Measurements from ENCODE around the gene MRNIP. TPM values are rescaled to one million over a fixed set of nuclear protein-coding genes. Genes with fewer than 3 reads are reported as not detected.

Gene MRNIP
- total and polyA plus RNA-seq, 8 donors, result 8.0 to 46.0 (median 27.1) TPM

GRCh38 chr5:179795863-179796833, 62.5 kb downstream of the MRNIP start:
- Histone ChIP-seq H3K27ac (peak overlapping the region; percentile 84 to 91 (median 89)), H3K4me1 (peaks cover 38 to 65% (median 56%) of the 10 kb centered on the region in 4 donors), H3K27me3 (no peaks in the 10 kb centered on the region), H3K4me3 (peak overlapping the region; percentile 64 to 75 (median 68)), H3K36me3 (peaks cover 40 to 46% (median 43%) of the 10 kb centered on the region in 4 donors), H3K9me3 (no peaks in the 10 kb centered on the region)
- peak in 1 of 3 donors; percentile 55 for TF ChIP-seq POLR2AphosphoS5 (IDR thresholded peaks at IDR 0.05)
- no peak for TF ChIP-seq POLR2A (IDR thresholded peaks at IDR 0.05)
- no peak for TF ChIP-seq EP300 (IDR thresholded peaks at IDR 0.05)
- peak in 5 of 7 experiments; percentile 28 to 91 (median 69) for TF ChIP-seq CTCF (IDR thresholded peaks at IDR 0.05)
- 0 to 3% (median 3%) methylated on average over 54 to 113 of the region's 113 CpGs for WGBS, 5 donors
- peak; percentile 87 to 96 for DNase-seq
- intact Hi-C loops (cut with DNase I; ENCODE audit: low total_unique reads), result no loop called here

- Histone ChIP-seq H3K4me1 (peaks cover 38 to 62% (median 55%) of the 10 kb centered on the region in 4 donors), H3K27me3 (no peaks in the 10 kb centered on the region), H3K9me3 (no peaks in the 10 kb centered on the region), H3K4me3 (peak overlapping the region; percentile 64 to 75 (median 68)), H3K27ac (peak overlapping the region; percentile 84 to 91 (median 89)), H3K36me3 (peaks cover 32 to 37% (median 34%) of the 10 kb centered on the region in 4 donors)
- no peak for TF ChIP-seq POLR2A (IDR thresholded peaks at IDR 0.05)
- no peak for TF ChIP-seq POLR2AphosphoS5 (IDR thresholded peaks at IDR 0.05)
- TF ChIP-seq CTCF (IDR thresholded peaks at IDR 0.05), result no peak
- TF ChIP-seq EP300 (IDR thresholded peaks at IDR 0.05), result no peak
- DNase-seq, result peak; percentile 31 to 65
- intact Hi-C loops (cut with DNase I; ENCODE audit: low total_unique reads), result no loop called here
- 4 to 34% (median 6%) methylated on average over 6 to 53 of the region's 53 CpGs for WGBS, 5 donors
These were observed 63.4 kb downstream of the MRNIP start for GRCh38 chr5:179795049-179795862.

- H3K4me3 ChIP-seq, result peak overlapping the region; percentile 3 to 75 (median 66)
- no peak for TF ChIP-seq POLR2A (IDR thresholded peaks at IDR 0.05)
- peaks cover 25 to 30% (median 28%) of the 10 kb centered on the region in 4 donors for H3K36me3 ChIP-seq
- DNase-seq, result no peak
- 85 to 100% (median 90%) methylated on average over 2 to 3 of the region's 3 CpGs for WGBS, 5 donors
- intact Hi-C loops (cut with DNase I; ENCODE audit: low total_unique reads), result no loop called here
- H3K4me1 ChIP-seq, result peaks cover 38 to 62% (median 55%) of the 10 kb centered on the region in 4 donors
- H3K27ac ChIP-seq, result peak overlapping the region in 4 of 5 donors; percentile 70 to 91 (median 88)
- H3K27me3 ChIP-seq, result no peaks in the 10 kb centered on the region
- no peaks in the 10 kb centered on the region for H3K9me3 ChIP-seq
These were observed 64.0 kb downstream of the MRNIP start for GRCh38 chr5:179794575-179794974.

GRCh38 chr5:179794171-179794570, 64.4 kb downstream of the MRNIP start:
- Histone ChIP-seq H3K36me3 (peaks cover 21 to 26% (median 24%) of the 10 kb centered on the region in 4 donors), H3K27me3 (no peaks in the 10 kb centered on the region), H3K9me3 (no peaks in the 10 kb centered on the region), H3K4me1 (peaks cover 38 to 62% (median 55%) of the 10 kb centered on the region in 4 donors), H3K4me3 (peak overlapping the region; percentile 3 to 75 (median 40)), H3K27ac (peak overlapping the region; percentile 20 to 91 (median 80))
- TF ChIP-seq EP300 (IDR thresholded peaks at IDR 0.05) (no peak), POLR2AphosphoS5 (IDR thresholded peaks at IDR 0.05) (no peak), CTCF (IDR thresholded peaks at IDR 0.05) (no peak), POLR2A (IDR thresholded peaks at IDR 0.05) (no peak)
- DNase-seq, result no peak
- WGBS, 5 donors, result 42 to 88% (median 75%) methylated on average over 3 of the region's 3 CpGs
- intact Hi-C loops (cut with DNase I; ENCODE audit: low total_unique reads), result no loop called here
